SHP77 (cell line): ENCODE data around the gene UQCRH.
A peak's percentile ranks its signal among the peaks of the same experiment; 100 is the strongest.
"Not testable (repeated sequence)": the region's sequence is repeated elsewhere in the genome, so short reads cannot be mapped to it uniquely, and the experiment has no call there.

ENCODE experiments used
- DNase-seq, 2 experiments: peaks; one replicate each; lab custom pipeline; 2025; lab: John Stamatoyannopoulos, UW

The UQCRH gene

GRCh38 chr1:46333300-46334029, 30.0 kb downstream of the UQCRH start:
- peak; percentile 6 to 34 for DNase-seq

- no peak for DNase-seq
Observed at GRCh38 chr1:46334030-46334384, 30.5 kb downstream of the UQCRH start.

- DNase-seq, result no peak
Observed at GRCh38 chr1:46335081-46335480, 31.6 kb downstream of the UQCRH start.

GRCh38 chr1:46337409-46337808, 33.9 kb downstream of the UQCRH start:
- DNase-seq, result not testable (repeated sequence)

- DNase-seq, result peak; percentile 87 to 89
Observed at GRCh38 chr1:46340404-46341221, 37.1 kb downstream of the UQCRH start, which contains the start of gene NSUN4. Gene NSUN4, plus strand, starts transcription at chr1:46340807. Its CDS starts 20 bp downstream, at chr1:46340827.

- DNase-seq, result no peak
Observed at GRCh38 chr1:46341222-46342083, 38.0 kb downstream of the UQCRH start.

- DNase-seq, result no peak
Observed at GRCh38 chr1:46342084-46342656, 38.7 kb downstream of the UQCRH start.

- DNase-seq, result no peak
Observed at GRCh38 chr1:46342677-46343350, 39.3 kb downstream of the UQCRH start.

- no peak for DNase-seq
Observed at GRCh38 chr1:46343351-46343695, 39.8 kb downstream of the UQCRH start.

GRCh38 chr1:46343705-46344104, 40.2 kb downstream of the UQCRH start:
- no peak for DNase-seq

- no peak for DNase-seq
Observed at GRCh38 chr1:46344481-46344880, 41.0 kb downstream of the UQCRH start.

- DNase-seq, result no peak
Observed at GRCh38 chr1:46345281-46345680, 41.8 kb downstream of the UQCRH start.

GRCh38 chr1:46352363-46352762, 48.9 kb downstream of the UQCRH start:
- no peak for DNase-seq

- DNase-seq, result not testable (repeated sequence)
Observed at GRCh38 chr1:46355920-46356319, 52.4 kb downstream of the UQCRH start.

- DNase-seq, result no peak
Observed at GRCh38 chr1:46362158-46362557, 58.7 kb downstream of the UQCRH start.

- no peak for DNase-seq
Observed at GRCh38 chr1:46363121-46363520, 59.6 kb downstream of the UQCRH start.

GRCh38 chr1:46364612-46365011, 61.1 kb downstream of the UQCRH start:
- DNase-seq, result no peak

- not testable (repeated sequence) for DNase-seq
Observed at GRCh38 chr1:46365796-46366195, 62.3 kb downstream of the UQCRH start.
